HepG2 (cell line): Measurements from ENCODE around the gene VWA1. TPM values are rescaled to one million over a fixed set of nuclear protein-coding genes. Genes with fewer than 3 reads are reported as not detected.
A peak's percentile ranks its signal among the peaks of the same experiment; 100 is the strongest.

Experiments
- ATF6 ChIP-seq: sonication (generic); formaldehyde crosslinking; conservative IDR thresholded peaks from 2 replicates; pipeline ENCODE4 v1.4.0; 2020; ENCODE audit warnings: missing genetic modification reagents
- BORCS8-MEF2B ChIP-seq: sonication (generic); formaldehyde crosslinking; IDR thresholded peaks from 2 replicates; pipeline ENCODE4 v1.8.0; 2022; ENCODE audit warnings: mild to moderate bottlenecking, missing genetic modification reagents
- DNMT1 ChIP-seq: sonication (generic); formaldehyde crosslinking; IDR thresholded peaks from 2 replicates; pipeline ENCODE4 v1.5.1; 2020; ENCODE audit warnings: mild to moderate bottlenecking, missing genetic modification reagents
- GTF2F1 ChIP-seq: fragments of 150-350 bp; IDR thresholded peaks from 2 replicates; pipeline ENCODE4 v1.6.1; 2014; ENCODE audit warnings: low read length
- GTF3A ChIP-seq: sonication (generic); formaldehyde crosslinking; conservative IDR thresholded peaks from 2 replicates; pipeline ENCODE4 v1.4.0; 2020; ENCODE audit warnings: mild to moderate bottlenecking, missing genetic modification reagents
- HMG20A ChIP-seq: IDR thresholded peaks from 2 replicates; pipeline ENCODE4 v1.6.1; 2016; ENCODE audit warnings: borderline replicate concordance
- IKZF1 ChIP-seq: fragments of 450-650 bp; IDR thresholded peaks from 2 replicates; pipeline ENCODE4 v1.7.1; 2016
- PBX2 ChIP-seq: IDR thresholded peaks from 2 replicates; pipeline ENCODE4 v1.6.1; 2016; ENCODE audit warnings: control low read depth
- PHB2 ChIP-seq: fragments of 450-650 bp; IDR thresholded peaks from 2 replicates; pipeline ENCODE4 v1.6.1; 2018; ENCODE audit not compliant: partially characterized antibody
- POGZ ChIP-seq: sonication (generic); formaldehyde crosslinking; IDR thresholded peaks from 2 replicates; pipeline ENCODE4 v1.4.0; 2020; ENCODE audit warnings: mild to moderate bottlenecking, missing genetic modification reagents
- RCOR2 ChIP-seq: IDR thresholded peaks from 2 replicates; pipeline ENCODE4 v1.6.1; 2016; ENCODE audit warnings: missing biosample characterization, missing genetic modification reagents
- REL ChIP-seq: sonication (generic); formaldehyde crosslinking; conservative IDR thresholded peaks from 2 replicates; pipeline ENCODE4 v1.8.0; 2022; ENCODE audit warnings: mild to moderate bottlenecking, missing genetic modification reagents, moderate library complexity
- REXO4 ChIP-seq: sonication (generic); formaldehyde crosslinking; IDR thresholded peaks from 2 replicates; pipeline ENCODE4 v1.8.0; 2022; ENCODE audit warnings: missing genetic modification reagents, mild to moderate bottlenecking, borderline replicate concordance
- SCMH1 ChIP-seq: sonication (generic); formaldehyde crosslinking; IDR thresholded peaks from 2 replicates; pipeline ENCODE4 v1.9.0; 2021; ENCODE audit warnings: missing genetic modification reagents, mild to moderate bottlenecking, borderline replicate concordance
- SETDB1 ChIP-seq: sonication (generic); formaldehyde crosslinking; IDR thresholded peaks from 2 replicates; pipeline ENCODE4 v1.5.1; 2020; ENCODE audit warnings: missing genetic modification reagents, mild to moderate bottlenecking, borderline replicate concordance
- TBL1XR1 ChIP-seq: fragments of 150-350 bp; IDR thresholded peaks from 2 replicates; pipeline ENCODE4 v1.6.1; 2014; ENCODE audit warnings: borderline replicate concordance, low read length; ENCODE audit not compliant: partially characterized antibody
- TGIF2 ChIP-seq: IDR thresholded peaks from 2 replicates; pipeline ENCODE4 v1.6.1; 2016; ENCODE audit warnings: control low read depth, missing compliant biosample characterization
- ZNF101 ChIP-seq: sonication (generic); formaldehyde crosslinking; IDR thresholded peaks from 2 replicates; pipeline ENCODE4 v1.4.0; 2020; ENCODE audit warnings: mild to moderate bottlenecking, low read depth, missing genetic modification reagents, borderline replicate concordance
- ZNF207 ChIP-seq: fragments of 450-650 bp; IDR thresholded peaks from 2 replicates; pipeline ENCODE4 v1.6.1; 2016; ENCODE audit warnings: antibody characterized with exemption, borderline replicate concordance
- ZNF414 ChIP-seq: sonication (generic); formaldehyde crosslinking; IDR thresholded peaks from 2 replicates; pipeline ENCODE4 v1.5.0; 2020; ENCODE audit warnings: missing genetic modification reagents
- ZNF468 ChIP-seq: sonication (generic); formaldehyde crosslinking; IDR thresholded peaks from 2 replicates; pipeline ENCODE4 v1.8.0; 2022; ENCODE audit warnings: mild to moderate bottlenecking, moderate library complexity, missing genetic modification reagents
- ZNF501 ChIP-seq: sonication (generic); formaldehyde crosslinking; IDR thresholded peaks from 2 replicates; pipeline ENCODE4 v1.5.1; 2020; ENCODE audit warnings: mild to moderate bottlenecking, moderate library complexity, missing genetic modification reagents
- ZNF704 ChIP-seq: sonication (generic); formaldehyde crosslinking; IDR thresholded peaks from 2 replicates; pipeline ENCODE4 v1.8.1; 2023; ENCODE audit warnings: mild to moderate bottlenecking, inconsistent platforms, moderate library complexity, missing genetic modification reagents, borderline replicate concordance
- polyA plus RNA-seq, 8 experiments: library from polyadenylated mRNA; depleted of rRNA in 3 of 8; stranded (reverse) in 7 of 8; unstranded in 1 of 8; fragments of >200 nt; fragmentation: Illumina TruSeq in 4 of 8; extraction: Trizol in 4 of 8; gene quantifications; 2 replicates each; pipeline versions ENCODE4 v1.2.1 to v1.2.3, GENCODE V29; 2011 to 2016; ENCODE audit warnings: low read depth in 4 of 8, missing spikeins in 1 of 8, mixed read lengths in 1 of 8; ENCODE audit not compliant: insufficient read depth in 1 of 8
- total RNA-seq, 5 experiments: library from RNA; depleted of rRNA; stranded (reverse); fragments of >200 nt; fragmentation: Illumina TruSeq; extraction: Trizol; gene quantifications; 2 replicates each; pipeline ENCODE4 v1.2.3, GENCODE V29; 2016; ENCODE audit warnings: low read depth in 1 of 5
- TF ChIP-seq, protein P1 (sequence below): sonication (generic); formaldehyde crosslinking; IDR thresholded peaks from 2 replicates; pipeline ENCODE4 v1.5.0; 2020; ENCODE audit warnings: missing genetic modification reagents
- TF ChIP-seq, protein P2 (sequence below): sonication (generic); formaldehyde crosslinking; IDR thresholded peaks from 2 replicates; pipeline ENCODE4 v1.4.0; 2020; ENCODE audit warnings: mild to moderate bottlenecking, low read depth, missing genetic modification reagents

VWA1 gene
- total and polyA plus RNA-seq, 2 of the 13 experiments (the other 11 are each of a cell fraction or from before 2014, with no cell fraction given) = 40.9 to 57.5 TPM

DNA sequence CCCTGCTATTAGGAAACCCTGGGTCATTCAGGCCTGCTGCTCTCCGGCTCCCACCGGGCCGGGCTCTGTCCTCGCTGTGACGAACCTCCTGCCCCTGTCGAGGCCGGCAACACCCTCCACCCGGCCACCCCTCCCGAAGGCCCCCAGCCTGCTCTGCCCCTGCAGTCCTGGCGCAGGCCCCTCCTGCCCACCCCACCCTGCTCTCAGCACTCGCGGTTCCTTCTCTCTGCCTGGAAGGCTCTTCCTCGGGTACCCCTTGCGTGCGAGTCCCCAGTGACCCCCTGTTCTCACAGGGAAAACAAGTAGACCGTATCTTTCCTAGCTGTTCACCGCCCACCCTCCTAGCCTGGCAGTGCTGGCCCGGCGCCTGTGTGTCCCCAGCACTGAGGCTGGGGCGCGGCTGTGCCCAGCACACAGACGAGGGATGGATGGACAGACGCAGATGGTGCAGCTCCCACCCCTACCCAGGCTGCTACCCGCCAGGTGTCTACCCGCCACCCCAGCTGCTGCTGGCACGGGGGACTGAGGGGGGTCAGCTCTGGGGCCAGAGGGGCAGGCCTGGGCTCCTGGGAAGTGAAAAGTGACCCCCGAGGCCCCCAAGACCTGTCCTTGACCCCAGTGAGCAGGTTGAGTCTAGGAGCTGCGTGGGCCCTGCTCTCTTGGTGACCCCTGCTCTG, 3.1 kb upstream of the VWA1 start (continued):
- TF ChIP-seq, protein P1, sequence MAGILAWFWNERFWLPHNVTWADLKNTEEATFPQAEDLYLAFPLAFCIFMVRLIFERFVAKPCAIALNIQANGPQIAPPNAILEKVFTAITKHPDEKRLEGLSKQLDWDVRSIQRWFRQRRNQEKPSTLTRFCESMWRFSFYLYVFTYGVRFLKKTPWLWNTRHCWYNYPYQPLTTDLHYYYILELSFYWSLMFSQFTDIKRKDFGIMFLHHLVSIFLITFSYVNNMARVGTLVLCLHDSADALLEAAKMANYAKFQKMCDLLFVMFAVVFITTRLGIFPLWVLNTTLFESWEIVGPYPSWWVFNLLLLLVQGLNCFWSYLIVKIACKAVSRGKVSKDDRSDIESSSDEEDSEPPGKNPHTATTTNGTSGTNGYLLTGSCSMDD = no peak
- no peak for TF ChIP-seq ZNF101 (CRISPR knock-in tag)
- TF ChIP-seq IKZF1 = no peak
- 0 out of 2 replicates have a peak, but pooled peaks have one; percentile 27 for TF ChIP-seq ZNF468
- no peak; the same call in 1 of the 2 replicates for TF ChIP-seq ATF6 (CRISPR knock-in tag)
- TF ChIP-seq ZNF704 (CRISPR knock-in tag) = no peak; the same call in 1 of the 2 replicates
- TF ChIP-seq, protein P2, sequence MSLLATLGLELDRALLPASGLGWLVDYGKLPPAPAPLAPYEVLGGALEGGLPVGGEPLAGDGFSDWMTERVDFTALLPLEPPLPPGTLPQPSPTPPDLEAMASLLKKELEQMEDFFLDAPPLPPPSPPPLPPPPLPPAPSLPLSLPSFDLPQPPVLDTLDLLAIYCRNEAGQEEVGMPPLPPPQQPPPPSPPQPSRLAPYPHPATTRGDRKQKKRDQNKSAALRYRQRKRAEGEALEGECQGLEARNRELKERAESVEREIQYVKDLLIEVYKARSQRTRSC (CRISPR knock-in tag) = 0 out of 2 replicates have a peak, but pooled peaks have one; percentile 19
- TF ChIP-seq PBX2 (CRISPR knock-in tag) = no peak
- no peak for TF ChIP-seq PHB2
- TF ChIP-seq TGIF2 = no peak
- TF ChIP-seq REXO4 (CRISPR knock-in tag) = no peak
- no peak for TF ChIP-seq GTF3A (CRISPR knock-in tag)
- TF ChIP-seq SCMH1 (CRISPR knock-in tag) = no peak
- TF ChIP-seq REL (CRISPR knock-in tag) = no peak
- TF ChIP-seq DNMT1 (CRISPR knock-in tag) = no peak
- no peak for TF ChIP-seq BORCS8-MEF2B (CRISPR knock-in tag)
- TF ChIP-seq SETDB1 (CRISPR knock-in tag) = no peak
- no peak for TF ChIP-seq HMG20A (CRISPR knock-in tag)
- no peak for TF ChIP-seq ZNF207
- TF ChIP-seq RCOR2 = no peak
- TF ChIP-seq ZNF414 = no peak
- no peak for TF ChIP-seq GTF2F1
- TF ChIP-seq ZNF501 (CRISPR knock-in tag) = no peak
- no peak for TF ChIP-seq TBL1XR1
- no peak; the same call in 1 of the 2 replicates for TF ChIP-seq POGZ (CRISPR knock-in tag)
